Measurements from ENCODE around the gene SIGLECL1. TPM values are rescaled to one million over a fixed set of nuclear protein-coding genes. Genes with fewer than 3 reads are reported as not detected.

SIGLECL1 gene
- total and polyA plus RNA-seq, 2 experiments from 2014 or later = not detected

- DNase-seq = no peak
- Histone ChIP-seq H3K9me3 (ENCODE audit: low read depth) (no peaks in the 10 kb centered on the region), H3K27ac (no peak overlapping the region), H3F3A (ENCODE audit: insufficient read depth) (no peaks in the 10 kb centered on the region), H3K4me3 (no peak overlapping the region), H3K27me3 (replicated peaks; ENCODE audit: insufficient read depth) (no peaks in the 10 kb centered on the region), H3K9me2 (ENCODE audit: insufficient read depth) (no peaks in the 10 kb centered on the region), H4K20me1 (ENCODE audit: insufficient read depth) (no peaks in the 10 kb centered on the region), H2AFZ (no peak overlapping the region), H3K4me1 (ENCODE audit: insufficient read depth) (no peaks in the 10 kb centered on the region), H3K4me2 (ENCODE audit: unreplicated experiment) (no peak overlapping the region), H3K79me2 (ENCODE audit: insufficient read depth) (no peaks in the 10 kb centered on the region), H3K36me3 (ENCODE audit: low read depth) (no peaks in the 10 kb centered on the region), H3K9ac (no peak overlapping the region)
- TF ChIP-seq EZH2phosphoT487 (IDR thresholded peaks at IDR 0.05; ENCODE audit: insufficient read depth, low read depth) = no peak
- TF ChIP-seq EZH2 (IDR thresholded peaks at IDR 0.05; ENCODE audit: insufficient read depth, poor library complexity, severe bottlenecking) = no peak
- WGBS, 2 experiments (ENCODE audit: low coverage in 1 of 2, low lambda C conversion rate in 2 of 2, missing lambda C conversion rate in 2 of 2) = 14 to 21% methylated on average over 1 of the region's 1 CpG
- in situ Hi-C loops (cut with MboI) = no loop called here
Observed at GRCh38 chr19:51253088-51253806, 2.4 kb downstream of the SIGLECL1 start.

- no peak overlapping the region for H3K4me3 ChIP-seq
- no peaks in the 10 kb centered on the region for H4K20me1 ChIP-seq (ENCODE audit: insufficient read depth)
- H3K4me2 ChIP-seq (ENCODE audit: unreplicated experiment) = no peak overlapping the region
- 0 out of 2 replicates have a peak, but pooled peaks cover 3% of the 10 kb centered on the region for H3K27me3 ChIP-seq (replicated peaks; ENCODE audit: insufficient read depth)
- no peak for DNase-seq
- no peaks in the 10 kb centered on the region for H3F3A ChIP-seq (ENCODE audit: insufficient read depth)
- H2AFZ ChIP-seq = no peak overlapping the region
- TF ChIP-seq EZH2phosphoT487 (IDR thresholded peaks at IDR 0.05; ENCODE audit: insufficient read depth, low read depth) = no peak
- no peak for TF ChIP-seq EZH2 (IDR thresholded peaks at IDR 0.05; ENCODE audit: insufficient read depth, poor library complexity, severe bottlenecking)
- no peaks in the 10 kb centered on the region for H3K79me2 ChIP-seq (ENCODE audit: insufficient read depth)
- 7 to 8% methylated on average over 2 of the region's 2 CpGs for WGBS, 2 experiments (ENCODE audit: low coverage in 1 of 2, low lambda C conversion rate in 2 of 2, missing lambda C conversion rate in 2 of 2)
- no peaks in the 10 kb centered on the region for H3K4me1 ChIP-seq (ENCODE audit: insufficient read depth)
- no peak overlapping the region for H3K9ac ChIP-seq
- H3K27ac ChIP-seq = no peak overlapping the region
- no peaks in the 10 kb centered on the region for H3K9me2 ChIP-seq (ENCODE audit: insufficient read depth)
- no peaks in the 10 kb centered on the region for H3K9me3 ChIP-seq (ENCODE audit: low read depth)
- in situ Hi-C loops (cut with MboI) = no loop called here
- no peaks in the 10 kb centered on the region for H3K36me3 ChIP-seq (ENCODE audit: low read depth)
Observed at GRCh38 chr19:51256155-51256625, 5.3 kb downstream of the SIGLECL1 start.

DNA sequence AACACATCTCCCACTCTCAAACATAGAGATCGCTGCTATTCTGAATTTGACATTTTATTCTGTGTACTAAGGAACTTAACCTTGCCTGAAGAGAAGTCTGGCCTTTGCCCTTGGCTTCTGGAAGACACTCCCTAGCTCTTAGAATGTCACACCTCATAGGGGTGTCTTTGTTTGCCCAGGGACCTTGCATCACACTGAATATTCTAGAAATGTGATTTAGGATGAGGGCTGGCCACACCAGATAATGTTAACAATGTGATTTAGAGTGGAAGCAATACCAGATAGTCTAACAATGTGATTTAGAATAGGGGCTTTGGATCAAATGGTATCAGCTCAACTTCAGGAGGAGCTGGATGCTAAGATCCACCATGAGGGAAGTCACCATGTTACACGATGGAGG is 6.6 kb downstream of the SIGLECL1 start:
- Histone ChIP-seq H2AFZ (no peak overlapping the region), H3K27me3 (replicated peaks; ENCODE audit: insufficient read depth) (peaks cover 3% of the 10 kb centered on the region; the same call in 1 of the 2 replicates), H3K4me2 (ENCODE audit: unreplicated experiment) (no peak overlapping the region), H4K20me1 (ENCODE audit: insufficient read depth) (no peaks in the 10 kb centered on the region), H3K4me3 (no peak overlapping the region), H3K27ac (no peak overlapping the region), H3K9me2 (ENCODE audit: insufficient read depth) (no peaks in the 10 kb centered on the region), H3K4me1 (ENCODE audit: insufficient read depth) (no peaks in the 10 kb centered on the region), H3F3A (ENCODE audit: insufficient read depth) (no peaks in the 10 kb centered on the region), H3K9ac (no peak overlapping the region), H3K36me3 (ENCODE audit: low read depth) (no peaks in the 10 kb centered on the region), H3K79me2 (ENCODE audit: insufficient read depth) (no peaks in the 10 kb centered on the region), H3K9me3 (ENCODE audit: low read depth) (no peaks in the 10 kb centered on the region)
- no peak for DNase-seq
- in situ Hi-C loops (cut with MboI) = no loop called here
- TF ChIP-seq EZH2 (IDR thresholded peaks at IDR 0.05; ENCODE audit: insufficient read depth, poor library complexity, severe bottlenecking) = no peak
- TF ChIP-seq EZH2phosphoT487 (IDR thresholded peaks at IDR 0.05; ENCODE audit: insufficient read depth, low read depth) = no peak
- 5 to 16% methylated on average over 2 of the region's 2 CpGs for WGBS, 2 experiments (ENCODE audit: low coverage in 1 of 2, low lambda C conversion rate in 2 of 2, missing lambda C conversion rate in 2 of 2)

- Histone ChIP-seq H2AFZ (no peak overlapping the region), H3K9ac (no peak overlapping the region), H3K27ac (no peak overlapping the region), H3K4me2 (ENCODE audit: unreplicated experiment) (no peak overlapping the region), H3K4me3 (no peak overlapping the region), H3K27me3 (replicated peaks; ENCODE audit: insufficient read depth) (peaks cover 3% of the 10 kb centered on the region; the same call in 1 of the 2 replicates), H3K9me2 (ENCODE audit: insufficient read depth) (no peaks in the 10 kb centered on the region), H4K20me1 (ENCODE audit: insufficient read depth) (no peaks in the 10 kb centered on the region), H3K36me3 (ENCODE audit: low read depth) (no peaks in the 10 kb centered on the region), H3K79me2 (ENCODE audit: insufficient read depth) (no peaks in the 10 kb centered on the region), H3K4me1 (ENCODE audit: insufficient read depth) (no peaks in the 10 kb centered on the region), H3F3A (ENCODE audit: insufficient read depth) (no peaks in the 10 kb centered on the region), H3K9me3 (ENCODE audit: low read depth) (no peaks in the 10 kb centered on the region)
- no peak for TF ChIP-seq EZH2phosphoT487 (IDR thresholded peaks at IDR 0.05; ENCODE audit: insufficient read depth, low read depth)
- no peak for TF ChIP-seq EZH2 (IDR thresholded peaks at IDR 0.05; ENCODE audit: insufficient read depth, poor library complexity, severe bottlenecking)
- DNase-seq = no peak
- WGBS, 2 experiments (ENCODE audit: low coverage in 1 of 2, low lambda C conversion rate in 2 of 2, missing lambda C conversion rate in 2 of 2) = 46 to 56% methylated on average over 6 of the region's 6 CpGs
- in situ Hi-C loops (cut with MboI) = no loop called here
Observed at GRCh38 chr19:51258165-51259160, 7.6 kb downstream of the SIGLECL1 start.

Measured in GM23248 (cell line).